NCI-H146 (cell line): ENCODE measurements around the gene ART4.

Experiments used
- DNase-seq: peaks from one replicate; lab custom pipeline; 2025; lab: John Stamatoyannopoulos, UW

The ART4 gene

DNA sequence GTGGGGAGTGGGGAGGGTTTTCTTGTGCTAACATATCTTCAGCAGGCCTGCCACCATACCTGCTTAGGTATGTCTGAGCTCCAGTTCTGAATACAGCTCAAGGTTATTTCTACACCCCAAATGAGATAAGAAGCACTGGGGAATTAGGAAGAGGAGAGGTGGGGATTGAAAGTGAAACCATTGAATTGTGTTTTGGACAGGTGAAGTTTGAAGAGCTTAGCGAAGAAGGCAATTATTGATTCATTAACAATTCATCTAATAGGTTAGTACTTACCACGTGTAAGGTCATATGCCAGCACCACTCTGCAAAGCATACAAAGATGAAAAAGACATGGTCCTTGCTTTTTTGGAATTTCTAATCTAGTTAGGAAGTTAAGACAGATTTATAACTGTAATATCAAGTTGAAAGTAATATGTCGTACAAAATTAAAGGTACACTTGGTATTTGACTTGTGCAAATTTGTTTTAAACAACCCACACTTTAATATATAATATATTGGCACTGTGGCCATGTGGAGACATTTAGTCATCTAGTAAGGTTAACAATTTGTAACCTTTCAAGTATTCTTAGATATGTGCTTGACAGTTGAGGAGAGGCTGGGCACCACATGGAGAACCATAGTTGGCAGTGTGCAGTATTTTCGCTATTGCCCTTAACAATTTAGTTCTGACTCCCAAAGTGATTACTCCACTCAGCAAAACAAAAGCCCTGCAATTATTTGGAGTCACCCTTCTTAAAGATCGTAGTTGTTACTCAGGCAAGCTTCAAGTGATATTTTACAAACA, 33.0 kb downstream of the ART4 start:
- no peak for DNase-seq

DNA sequence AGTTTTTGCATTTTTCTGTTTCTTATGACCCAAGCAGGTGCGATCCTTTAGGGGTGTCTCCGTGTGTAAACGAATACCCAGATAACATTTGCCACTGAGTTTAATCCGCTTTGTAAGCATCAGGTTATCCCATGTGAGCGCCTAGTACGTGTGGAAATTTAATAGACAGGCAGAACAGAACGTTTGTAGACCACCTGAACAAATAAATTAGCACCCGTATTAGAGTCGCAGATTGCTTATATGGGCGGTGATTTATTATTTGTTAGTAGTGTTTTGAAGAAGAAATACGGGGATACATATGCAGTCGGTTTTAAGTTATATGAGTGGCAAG, 39.5 kb downstream of the ART4 start:
- DNase-seq = no peak

DNA sequence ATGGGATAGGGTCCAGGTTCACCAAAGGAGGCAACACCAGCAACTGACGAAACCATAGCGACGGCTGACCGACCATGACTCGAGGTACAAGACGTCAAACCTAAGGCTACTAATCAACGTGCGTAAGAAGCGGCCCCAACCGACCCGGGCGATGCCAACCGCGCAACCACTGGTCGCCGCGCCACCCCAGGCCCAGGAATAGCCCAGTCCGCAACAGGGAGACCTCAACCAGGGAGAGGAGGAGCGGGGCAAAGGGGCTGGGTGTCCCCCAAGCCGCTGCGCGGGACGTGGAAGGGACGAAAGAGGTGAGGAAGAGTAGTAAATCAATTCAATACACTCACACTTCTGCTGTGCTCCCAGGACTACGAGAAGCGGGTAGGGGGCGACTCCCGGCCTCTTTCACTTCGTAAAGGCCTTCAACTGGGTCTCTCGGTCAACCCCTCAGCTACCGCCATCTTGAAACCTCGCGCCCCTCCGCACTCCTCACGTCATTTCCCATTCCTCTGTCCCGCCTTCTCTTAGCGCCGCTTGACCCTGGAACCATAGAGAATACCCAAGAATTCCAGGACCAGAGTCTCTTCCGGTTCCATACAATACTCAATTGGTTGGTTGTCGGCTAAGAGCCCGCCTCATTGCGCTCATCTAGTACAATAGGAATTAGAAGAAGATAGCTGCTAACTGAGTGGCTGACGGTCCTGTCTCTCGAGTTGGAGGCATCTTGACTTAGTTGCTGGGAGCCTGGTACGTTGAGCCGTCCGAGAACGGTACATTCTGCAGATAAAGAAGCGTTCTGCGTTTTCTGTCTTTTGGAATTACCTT, 40.1 kb downstream of the ART4 start, which contains the start of the genes C12orf60 and WBP11:
TSS of gene C12orf60 (plus strand) at position 660 of the 819 bp plus-strand sequence. CDS start 19,266 bp downstream, outside the sequence.
TSS of gene WBP11 (minus strand) at position 468 of the 819 bp plus-strand sequence. CDS start 2,095 bp downstream, outside the sequence.
- DNase-seq = peak; percentile 99

DNA sequence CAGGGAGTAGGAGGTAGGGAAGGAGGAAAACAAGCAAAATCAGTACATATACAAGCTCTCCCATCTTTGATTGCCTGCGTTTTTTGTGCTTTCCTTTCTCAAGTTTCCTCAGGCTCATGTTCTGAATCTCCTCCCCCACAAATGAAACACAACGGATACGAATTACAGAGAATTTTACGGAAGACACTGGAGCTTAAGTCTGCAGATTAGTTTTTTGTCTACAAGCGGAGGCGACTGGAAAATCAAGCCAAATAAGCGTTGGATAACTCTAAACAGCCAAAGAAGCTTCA, 40.7 kb downstream of the ART4 start:
- DNase-seq = peak; percentile 39

DNA sequence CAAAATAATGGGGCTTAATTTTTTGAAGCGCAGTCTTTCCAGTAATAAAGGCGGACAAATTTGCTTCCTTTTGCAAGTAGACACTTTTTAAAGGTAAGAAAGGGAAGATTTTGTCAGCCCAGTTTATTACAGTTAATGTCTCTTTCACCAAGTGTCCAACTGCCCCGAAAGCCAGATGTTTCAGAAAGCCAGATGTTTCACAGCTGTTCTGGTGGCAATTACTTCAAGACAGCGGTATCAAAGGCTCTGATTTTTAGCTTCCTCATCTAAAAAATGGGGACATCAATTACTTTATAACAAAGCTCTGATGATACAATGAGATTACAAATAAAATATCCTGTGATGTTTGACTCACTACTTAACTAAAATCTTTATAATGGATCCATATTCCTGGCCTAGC, 41.1 kb downstream of the ART4 start:
- no peak for DNase-seq

DNA sequence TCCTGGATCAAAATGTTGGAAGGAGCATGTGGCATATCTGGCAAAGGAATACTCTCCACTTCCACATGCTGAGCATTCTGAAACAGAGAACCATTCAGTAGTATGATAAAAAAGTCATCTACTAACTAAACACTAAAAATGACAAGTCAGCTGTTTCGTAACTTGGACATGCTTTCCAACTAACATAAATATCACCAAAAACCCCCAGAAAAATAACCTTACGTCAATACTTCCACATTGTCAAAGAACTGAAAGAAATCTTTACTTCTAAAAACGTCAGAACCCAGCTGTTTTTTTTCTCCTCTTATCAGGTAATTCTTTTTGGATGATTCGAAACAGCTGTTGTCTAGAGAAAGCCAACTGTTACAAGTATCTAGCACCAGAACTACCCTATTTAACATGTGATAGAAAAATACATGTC, 48.3 kb downstream of the ART4 start:
- DNase-seq = no peak

DNA sequence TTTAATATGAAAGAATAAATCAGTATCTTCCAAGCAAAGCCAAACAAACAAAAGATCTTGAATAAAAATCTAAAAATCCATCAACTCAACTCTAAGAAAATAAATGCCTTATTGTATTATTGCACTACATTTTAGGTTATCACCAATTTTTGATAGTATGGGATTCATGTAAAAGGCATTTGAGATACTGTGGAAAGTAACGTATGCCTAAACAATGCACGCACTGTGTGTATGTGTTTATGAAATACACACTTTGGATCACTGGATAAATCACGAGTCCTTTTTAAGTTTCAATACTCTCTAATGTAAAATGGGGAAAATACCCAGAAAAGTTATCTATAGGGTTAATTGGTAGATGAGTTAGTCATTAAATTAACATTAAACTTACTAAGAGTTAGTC, 57.8 kb downstream of the ART4 start:
- DNase-seq = no peak

DNA sequence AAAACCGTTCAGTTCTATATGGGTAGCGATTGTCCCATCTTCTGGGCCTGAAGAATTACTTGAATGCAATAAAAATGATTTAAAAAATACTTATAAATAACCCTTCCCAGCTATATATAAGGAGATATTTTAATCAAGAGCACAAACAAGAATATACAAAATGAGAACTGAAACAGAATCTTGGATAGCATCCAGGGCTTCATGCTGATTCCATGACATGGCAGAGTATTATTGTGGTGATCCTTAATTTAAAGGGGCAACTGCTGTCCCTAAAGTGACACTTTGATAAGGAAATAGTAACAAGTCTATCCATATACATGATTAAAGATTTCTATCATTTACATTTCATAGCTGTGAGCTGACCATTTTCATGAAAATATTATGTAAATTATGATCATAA, 58.9 kb downstream of the ART4 start:
- DNase-seq = no peak

DNA sequence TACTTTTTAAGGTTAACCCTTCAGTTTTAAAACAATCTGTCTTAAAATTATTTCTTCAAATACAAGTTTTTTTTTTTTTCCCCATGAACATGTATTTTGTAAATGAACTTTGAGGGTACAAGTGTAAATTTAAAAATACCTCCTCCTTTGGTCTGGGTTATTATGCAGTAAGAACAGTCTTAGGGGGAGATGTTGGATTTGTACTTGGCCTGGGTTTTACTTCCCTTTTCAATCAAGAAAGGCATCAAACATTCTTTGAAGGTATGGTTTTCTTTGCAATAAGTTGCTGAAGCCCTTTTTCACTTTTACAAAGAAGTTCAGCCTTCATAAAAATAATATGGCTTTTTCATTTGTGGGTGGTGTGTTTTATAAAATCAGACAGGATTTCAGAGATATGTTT, 60.6 kb downstream of the ART4 start:
- no peak for DNase-seq

DNA sequence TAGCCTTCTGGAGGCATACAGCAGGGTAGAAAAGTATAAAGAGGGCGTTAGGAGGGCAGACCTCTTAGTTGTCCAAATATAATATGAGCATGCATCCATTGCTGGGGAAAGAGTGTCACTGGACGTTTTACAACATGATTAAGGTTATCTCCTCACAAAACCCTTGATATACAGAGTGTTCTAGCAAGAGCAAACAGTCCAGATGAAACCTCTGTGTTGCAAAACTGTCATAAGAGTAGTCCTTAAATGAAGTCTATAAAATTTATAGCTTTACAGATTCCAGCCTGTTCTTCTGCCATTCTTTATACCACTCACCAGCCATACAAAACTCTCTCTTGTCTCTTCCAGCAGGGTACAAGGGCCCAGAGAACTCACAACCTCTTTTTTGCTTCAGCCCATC, 61.8 kb downstream of the ART4 start:
- DNase-seq = no peak

DNA sequence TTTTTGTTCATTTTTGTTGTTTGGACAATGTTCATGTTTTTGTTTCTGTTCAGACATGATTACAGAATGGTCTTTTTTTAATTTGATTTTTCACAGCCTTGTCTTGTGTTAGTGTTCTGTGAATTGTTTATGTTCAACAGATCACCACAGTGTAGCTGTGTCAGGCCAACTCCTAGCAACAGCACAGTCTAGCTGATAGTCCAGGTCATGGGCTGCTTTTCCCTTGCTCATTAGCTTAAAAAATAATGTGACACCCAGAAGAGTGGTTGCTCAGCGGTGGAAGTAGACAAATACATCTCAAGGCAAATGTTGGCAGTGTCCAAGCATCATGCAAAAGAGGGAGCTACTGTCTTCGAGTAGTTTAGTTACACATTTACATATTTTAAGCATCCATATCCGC, 62.5 kb downstream of the ART4 start:
- DNase-seq = no peak

DNA sequence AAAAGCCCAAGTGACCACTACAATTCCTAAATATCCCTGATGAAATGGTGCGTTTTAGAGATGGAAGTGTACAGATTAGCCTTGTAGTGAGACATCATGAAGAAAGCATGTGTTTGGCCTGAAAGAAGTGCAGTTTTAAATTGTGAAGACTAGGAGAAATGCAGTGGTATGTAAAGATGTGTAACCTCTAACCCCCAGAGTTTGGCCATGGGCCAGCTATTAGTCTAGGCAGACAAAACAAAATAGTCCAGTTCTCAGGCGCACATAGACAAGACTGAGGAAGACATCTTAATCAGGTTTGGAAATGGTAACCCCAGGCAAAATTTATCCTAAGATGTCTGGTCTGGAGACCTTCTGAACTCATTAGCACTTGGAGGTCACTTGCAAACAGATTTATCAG, 63.5 kb downstream of the ART4 start:
- DNase-seq = no peak

DNA sequence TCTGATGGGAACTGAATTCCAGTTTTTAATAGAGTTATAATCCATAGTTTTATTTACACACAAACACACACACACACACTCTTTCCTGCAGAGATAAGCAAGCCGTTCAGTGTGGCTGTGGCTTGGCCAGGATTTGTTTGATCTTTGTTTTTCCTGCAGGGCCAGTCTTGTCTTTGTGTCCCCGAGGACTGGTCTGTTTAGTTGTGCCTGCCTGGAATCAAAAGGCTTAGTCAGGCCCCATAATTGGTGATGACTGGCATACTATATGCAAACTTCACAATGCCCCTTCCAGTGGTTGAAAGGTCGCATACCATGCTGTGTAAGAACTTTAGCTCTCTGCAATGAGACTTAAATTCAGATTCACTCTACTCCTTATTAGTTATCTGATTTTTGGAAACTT, 66.1 kb downstream of the ART4 start:
- peak; percentile 44 for DNase-seq

DNA sequence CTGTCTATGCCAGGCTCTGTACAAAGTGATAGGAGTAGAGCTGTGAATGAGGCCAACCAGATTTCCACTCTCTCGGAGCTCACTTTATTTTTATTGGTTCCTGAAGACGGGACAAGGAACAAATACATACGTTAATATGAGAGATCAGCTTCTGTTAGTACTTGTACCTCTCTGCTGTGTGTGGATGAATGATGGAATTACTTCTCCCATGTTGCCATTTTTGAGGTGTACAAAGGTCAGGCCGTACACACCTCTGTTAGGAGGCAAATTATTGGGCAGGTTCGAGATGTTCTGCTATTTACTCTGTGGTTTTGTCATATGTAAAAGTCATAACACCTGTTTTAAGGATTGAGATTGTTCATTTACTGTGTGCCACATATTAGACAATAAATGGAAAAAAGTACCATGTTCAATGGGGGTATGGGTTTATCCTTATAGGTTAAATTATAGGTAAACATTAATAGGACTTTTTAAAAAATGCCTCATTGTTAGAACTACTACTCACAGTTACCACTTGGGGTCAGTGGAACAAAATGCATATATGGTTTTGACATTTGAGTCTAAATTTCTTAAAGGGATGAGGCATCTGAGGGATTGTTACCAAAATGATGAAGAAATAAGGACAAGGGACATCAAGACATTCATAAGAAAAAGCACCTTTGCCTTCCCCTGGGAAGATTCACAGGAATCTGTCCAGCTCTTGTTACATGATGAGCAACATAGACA, 66.9 kb downstream of the ART4 start:
- DNase-seq = no peak

DNA sequence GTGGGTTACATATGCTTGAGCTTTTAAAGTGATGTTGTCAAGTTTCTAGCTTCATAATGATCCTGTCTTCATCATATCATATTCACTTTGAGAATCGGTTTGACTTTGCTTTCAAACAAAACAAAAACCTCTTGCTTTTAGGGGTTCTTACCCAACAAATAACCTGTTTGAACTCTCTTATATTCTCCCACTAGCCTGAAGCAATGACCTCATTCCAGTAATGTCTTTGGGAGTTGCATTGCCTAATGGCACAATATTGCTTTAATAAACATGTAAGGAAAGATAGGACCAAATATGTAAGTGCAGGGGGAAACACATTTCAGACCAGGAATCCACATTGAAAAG, 67.7 kb downstream of the ART4 start:
- no peak for DNase-seq
